RWPE2 (cell line): ENCODE results near the gene RNF217.

ENCODE experiments used
- ATAC-seq: fragments of 200-7000 bp; cut with Tn5 transposase; 3 replicates; pipeline ENCODE4 v1.9.1; 2021; ENCODE audit warnings: low read depth
- DNase-seq: peaks from one replicate; pipeline ENCODE4 v3.0.0-alpha.2; 2020; ENCODE audit warnings: low spot score
- H3K27ac ChIP-seq: fragments of 450-650 bp; 2 replicates; pipeline ENCODE4 v1.5.1; 2017; ENCODE audit warnings: mild to moderate bottlenecking; ENCODE audit not compliant: poor library complexity, severe bottlenecking
- H3K27me3 ChIP-seq: fragments of 250-450 bp; sonication (Bioruptor Pico); 2 replicates; pipeline ENCODE4 v1.5.1; 2021; ENCODE audit warnings: mild to moderate bottlenecking, moderate library complexity; ENCODE audit not compliant: insufficient read depth, poor library complexity, severe bottlenecking
- H3K36me3 ChIP-seq: fragments of 250-450 bp; sonication (Bioruptor Pico); 2 replicates; pipeline ENCODE4 v1.5.1; 2020; ENCODE audit warnings: low read depth, mild to moderate bottlenecking, moderate library complexity
- H3K4me1 ChIP-seq: fragments of 250-450 bp; sonication (Bioruptor Pico); 2 replicates; pipeline ENCODE4 v1.5.1; 2021; ENCODE audit warnings: mild to moderate bottlenecking, moderate library complexity; ENCODE audit not compliant: insufficient read depth, poor library complexity, severe bottlenecking
- H3K4me3 ChIP-seq: fragments of 250-450 bp; sonication (Bioruptor Pico); 2 replicates; pipeline ENCODE4 v1.5.1; 2021; ENCODE audit warnings: mild to moderate bottlenecking, moderate library complexity; ENCODE audit not compliant: severe bottlenecking
- H3K9me3 ChIP-seq: fragments of 250-450 bp; sonication (Bioruptor Pico); 2 replicates; pipeline ENCODE4 v1.5.1; 2021; ENCODE audit warnings: mild to moderate bottlenecking, moderate library complexity; ENCODE audit not compliant: severe bottlenecking
- TF ChIP-seq, protein P1 (sequence below): fragments of 450-650 bp; IDR thresholded peaks from one replicate; pipeline ENCODE4 v1.5.1; 2017; ENCODE audit warnings: mild to moderate bottlenecking, moderate library complexity; ENCODE audit not compliant: poor library complexity, severe bottlenecking

Gene RNF217

DNA sequence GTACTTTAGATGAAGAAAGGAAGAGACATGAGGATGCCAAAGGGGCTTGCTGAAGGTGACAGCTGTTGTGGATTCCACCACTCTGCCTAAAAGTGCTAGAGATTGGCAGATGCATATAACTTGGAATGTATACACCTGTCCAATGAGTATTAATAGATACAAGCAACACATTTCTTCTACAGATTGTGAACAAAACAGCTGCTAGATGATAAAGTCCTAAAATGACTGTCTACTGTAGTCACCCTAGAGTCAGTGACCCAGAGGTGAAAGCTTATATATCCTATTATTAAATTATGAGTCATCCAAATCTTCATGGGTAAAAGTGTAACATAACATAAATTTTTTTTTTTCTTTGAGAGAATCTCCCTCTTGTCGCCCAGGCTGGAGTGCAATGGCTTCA lies 5.2 kb downstream of the RNF217 start:
- DNase-seq (no peak), ATAC-seq (peak; percentile 11; the same call in 1 of the 3 replicates)
- Histone ChIP-seq H3K36me3 (peaks cover 65% of the 10 kb centered on the region), H3K27ac (no peak overlapping the region), H3K4me3 (no peak overlapping the region), H3K27me3 (no peaks in the 10 kb centered on the region), H3K9me3 (no peaks in the 10 kb centered on the region), H3K4me1 (peaks cover 37% of the 10 kb centered on the region)
- TF ChIP-seq, protein P1, sequence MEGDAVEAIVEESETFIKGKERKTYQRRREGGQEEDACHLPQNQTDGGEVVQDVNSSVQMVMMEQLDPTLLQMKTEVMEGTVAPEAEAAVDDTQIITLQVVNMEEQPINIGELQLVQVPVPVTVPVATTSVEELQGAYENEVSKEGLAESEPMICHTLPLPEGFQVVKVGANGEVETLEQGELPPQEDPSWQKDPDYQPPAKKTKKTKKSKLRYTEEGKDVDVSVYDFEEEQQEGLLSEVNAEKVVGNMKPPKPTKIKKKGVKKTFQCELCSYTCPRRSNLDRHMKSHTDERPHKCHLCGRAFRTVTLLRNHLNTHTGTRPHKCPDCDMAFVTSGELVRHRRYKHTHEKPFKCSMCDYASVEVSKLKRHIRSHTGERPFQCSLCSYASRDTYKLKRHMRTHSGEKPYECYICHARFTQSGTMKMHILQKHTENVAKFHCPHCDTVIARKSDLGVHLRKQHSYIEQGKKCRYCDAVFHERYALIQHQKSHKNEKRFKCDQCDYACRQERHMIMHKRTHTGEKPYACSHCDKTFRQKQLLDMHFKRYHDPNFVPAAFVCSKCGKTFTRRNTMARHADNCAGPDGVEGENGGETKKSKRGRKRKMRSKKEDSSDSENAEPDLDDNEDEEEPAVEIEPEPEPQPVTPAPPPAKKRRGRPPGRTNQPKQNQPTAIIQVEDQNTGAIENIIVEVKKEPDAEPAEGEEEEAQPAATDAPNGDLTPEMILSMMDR = no peak

DNA sequence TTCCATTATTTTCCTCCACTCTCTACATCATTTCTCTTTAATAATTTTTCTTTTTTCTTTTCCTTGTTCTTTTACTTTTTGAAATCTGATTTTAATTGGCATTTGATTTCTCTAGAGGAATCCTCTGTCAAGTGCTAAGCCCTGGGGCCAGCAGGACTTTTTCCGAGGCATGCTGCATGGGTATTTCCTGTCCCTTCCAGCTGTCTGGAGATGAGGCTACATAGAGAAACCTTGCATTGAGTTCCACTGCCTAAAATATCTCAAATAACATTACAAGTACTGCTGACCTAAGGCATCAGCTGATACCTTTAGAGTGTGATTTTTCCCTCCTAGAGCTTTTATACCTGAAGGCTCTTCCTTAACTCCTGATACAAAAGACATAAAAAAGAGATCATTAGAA lies 6.2 kb downstream of the RNF217 start:
- ATAC-seq = no peak

DNA sequence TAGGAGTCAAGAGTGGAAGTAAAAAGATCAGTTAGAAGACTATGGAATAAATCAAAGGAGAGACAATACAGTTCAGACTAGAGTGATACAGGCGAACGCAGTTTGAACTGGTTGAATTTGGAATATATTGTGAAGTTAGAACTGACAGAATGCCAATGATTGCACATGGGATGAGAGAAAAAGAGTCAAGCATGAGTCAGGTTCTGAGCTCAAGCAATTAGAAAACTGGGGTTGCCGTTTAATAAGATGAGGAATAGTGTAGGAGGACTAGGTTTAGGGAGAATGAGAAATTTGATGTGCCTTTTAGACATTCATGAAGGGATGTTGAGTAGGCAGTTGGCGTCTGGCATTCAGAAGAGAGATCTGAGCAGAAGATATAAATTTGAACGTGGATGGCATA lies 8.0 kb downstream of the RNF217 start:
- no peaks in the 10 kb centered on the region for H3K9me3 ChIP-seq
- TF ChIP-seq, protein P1 = no peak
- no peak for ATAC-seq
- H3K4me1 ChIP-seq = peaks cover 38% of the 10 kb centered on the region
- no peaks in the 10 kb centered on the region for H3K27me3 ChIP-seq
- no peak overlapping the region for H3K27ac ChIP-seq
- no peak overlapping the region for H3K4me3 ChIP-seq
- no peak for DNase-seq
- peaks cover 82% of the 10 kb centered on the region for H3K36me3 ChIP-seq

More for the DNA sequence above, 6.2 kb downstream of the RNF217 start:
- Histone ChIP-seq H3K9me3 (no peaks in the 10 kb centered on the region), H3K27ac (no peak overlapping the region), H3K4me1 (peaks cover 37% of the 10 kb centered on the region), H3K36me3 (peaks cover 75% of the 10 kb centered on the region), H3K27me3 (no peaks in the 10 kb centered on the region), H3K4me3 (no peak overlapping the region)
- no peak for DNase-seq
- TF ChIP-seq, protein P1 = no peak

DNA sequence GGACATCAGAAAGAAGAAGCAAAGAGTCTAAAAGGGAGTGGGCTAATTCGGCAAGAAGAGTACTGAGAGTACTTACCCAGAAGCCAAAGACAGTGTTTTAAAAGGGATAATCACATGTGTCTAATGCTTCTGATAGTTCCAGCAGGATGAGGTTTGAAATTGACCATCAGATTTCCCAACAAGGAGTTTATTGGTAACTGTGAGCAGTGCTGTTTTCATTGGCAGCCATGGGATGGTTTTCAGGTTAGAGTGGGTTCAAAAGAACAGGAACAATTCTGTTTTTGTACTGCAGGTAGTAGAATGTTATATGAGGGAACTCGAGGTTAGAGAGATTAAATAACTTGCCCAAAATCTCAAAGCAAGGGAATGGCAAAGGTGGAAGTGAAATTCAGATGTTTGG lies 8.5 kb downstream of the RNF217 start:
- Histone ChIP-seq H3K4me3 (no peak overlapping the region), H3K27me3 (no peaks in the 10 kb centered on the region), H3K36me3 (peaks cover 82% of the 10 kb centered on the region), H3K9me3 (no peaks in the 10 kb centered on the region), H3K27ac (no peak overlapping the region), H3K4me1 (peaks cover 33% of the 10 kb centered on the region)
- TF ChIP-seq, protein P1 = no peak
- DNase-seq = no peak
- no peak for ATAC-seq

DNA sequence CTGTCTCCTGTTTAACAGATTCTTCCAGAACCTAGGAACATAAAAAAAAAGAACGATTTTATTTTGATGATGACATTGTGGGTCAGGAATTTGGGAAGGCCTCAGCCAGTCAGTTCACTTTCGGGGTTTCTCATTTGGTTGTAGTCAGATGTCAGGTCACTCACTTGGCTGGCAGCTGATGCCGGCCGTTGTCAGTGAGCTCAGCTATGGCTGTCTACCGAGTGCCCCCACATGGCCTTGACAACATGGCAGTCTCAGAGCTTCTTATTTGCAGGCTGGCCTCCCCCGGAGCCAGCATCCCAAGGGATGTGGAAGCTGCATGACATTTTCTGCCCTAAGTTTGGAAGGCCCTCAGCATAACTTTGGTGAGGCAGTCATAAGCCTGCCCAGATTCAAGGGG lies 11.5 kb downstream of the RNF217 start:
- no peaks in the 10 kb centered on the region for H3K27me3 ChIP-seq
- no peaks in the 10 kb centered on the region for H3K9me3 ChIP-seq
- H3K36me3 ChIP-seq = peaks cover 81% of the 10 kb centered on the region
- ATAC-seq (no peak), DNase-seq (no peak)
- H3K27ac ChIP-seq = no peak overlapping the region
- H3K4me1 ChIP-seq = peaks cover 22% of the 10 kb centered on the region
- no peak overlapping the region for H3K4me3 ChIP-seq
- TF ChIP-seq, protein P1 = no peak
